ENCODE measurements around the gene TBC1D17. TPM values are rescaled to one million over a fixed set of nuclear protein-coding genes. Genes with fewer than 3 reads are reported as not detected.

The TBC1D17 gene
- total and polyA plus RNA-seq, 2 of the 13 experiments (the other 11 are each of a cell fraction or from before 2014, with no cell fraction given) = 9.7 to 16.9 TPM

DNA sequence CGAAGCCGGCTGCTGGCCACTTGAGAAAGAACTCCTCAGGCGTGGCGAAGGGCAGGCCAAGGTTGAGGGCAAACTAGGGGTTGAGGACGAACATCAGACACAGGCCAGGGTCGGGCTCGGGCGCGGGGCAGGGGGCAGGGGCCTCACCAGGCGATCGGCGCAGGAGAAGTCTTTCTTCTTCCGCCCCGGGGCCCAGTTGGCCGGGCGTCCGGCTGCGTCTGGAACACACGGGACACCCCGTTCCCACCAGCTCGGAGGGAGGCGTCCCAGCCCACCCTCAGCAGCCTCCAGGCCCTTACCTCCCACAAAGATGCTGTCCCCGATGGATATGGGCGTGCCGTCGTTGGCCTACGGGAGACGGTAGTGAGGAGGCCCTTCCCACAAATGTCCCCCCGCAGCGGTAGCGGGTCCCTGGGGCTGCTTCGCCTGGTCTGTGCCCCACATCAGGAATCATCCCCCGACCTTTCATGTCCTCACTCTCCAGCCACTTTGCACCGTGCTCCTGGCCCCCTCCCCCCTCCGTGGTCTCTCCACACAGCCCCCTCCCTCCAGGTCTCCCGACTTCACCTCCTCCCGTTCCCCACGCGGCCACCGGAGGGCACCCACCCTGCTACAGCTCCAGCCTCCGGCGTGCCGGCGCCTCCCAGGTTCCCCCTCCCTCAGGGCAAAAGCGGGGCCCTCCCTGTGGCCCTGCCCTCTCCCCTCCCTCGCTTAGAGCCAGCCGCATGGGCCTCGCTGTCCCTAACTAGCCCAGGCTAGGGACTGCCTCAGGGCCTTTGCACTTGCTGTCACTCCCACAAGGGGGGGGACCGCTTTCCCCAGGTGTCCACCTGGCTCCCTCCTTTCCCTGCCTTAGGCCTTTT, 14.9 kb upstream of the TBC1D17 start:
- in situ Hi-C loops (cut with HindIII; ENCODE audit: extremely low pct_ligation_motif_present, low pct_unique_long_range_greater_than_20kb) (no loop called here), intact Hi-C loops (cut with micrococcal nuclease; ENCODE audit: unreplicated experiment) (no loop called here)
- Histone ChIP-seq H3K4me2 (ENCODE audit: low read depth, low read length) (no peak overlapping the region), H3K4me3 (replicated peaks in 1 of 3; ENCODE audit: insufficient read depth in 1 of 3, low read depth in 2 of 3, low read length in 3 of 3) (no peak overlapping the region), H3K4me1 (ENCODE audit: insufficient read depth, low read length) (peaks cover 28% of the 10 kb centered on the region), H3K27me3 (ENCODE audit: control insufficient read depth in 1 of 2, insufficient read depth in 2 of 2, low read length in 2 of 2) (no peaks in the 10 kb centered on the region; a peak in 1 of 5 replicates), H3K9me3 (ENCODE audit: low read length) (no peaks in the 10 kb centered on the region), H3K36me3 (replicated peaks in 1 of 2; ENCODE audit: control insufficient read depth in 1 of 2, insufficient read depth in 2 of 2, low read length in 2 of 2) (peaks cover 22 to 51% of the 10 kb centered on the region in 2 experiments), H3K27ac (ENCODE audit: extremely low read length, insufficient read depth, low read length) (no peak overlapping the region), H2AFZ (ENCODE audit: low read length) (no peak overlapping the region), H3K9ac (ENCODE audit: insufficient read depth, low read depth, low read length) (no peak overlapping the region), H4K20me1 (ENCODE audit: insufficient read depth, low read length) (peaks cover 6% of the 10 kb centered on the region), H3K79me2 (ENCODE audit: insufficient read depth, low read length) (peaks cover 16% of the 10 kb centered on the region)
- peak; percentile 31 for DNase-seq (ENCODE audit: low spot score)
- POLR2A ChIA-PET = interaction anchor here (1.0 kb wide), 1 partner anchor 12 kb away, joined by 3 read pairs; the partner anchor contains the start of gene PTOV1
- FAIRE-seq = no peak
- CTCF ChIA-PET (ENCODE audit: low intra/inter-chr PET ratio, low total read pairs) = no interaction called here
- WGBS (ENCODE audit: low lambda C conversion rate) = 77% methylated on average over 21 of the region's 49 CpGs
- no peak; the same call in 2 of the 3 replicates for ATAC-seq
- BruUV-seq (replicated peaks) = no TSS peak
- TF ChIP-seq, protein P1, sequence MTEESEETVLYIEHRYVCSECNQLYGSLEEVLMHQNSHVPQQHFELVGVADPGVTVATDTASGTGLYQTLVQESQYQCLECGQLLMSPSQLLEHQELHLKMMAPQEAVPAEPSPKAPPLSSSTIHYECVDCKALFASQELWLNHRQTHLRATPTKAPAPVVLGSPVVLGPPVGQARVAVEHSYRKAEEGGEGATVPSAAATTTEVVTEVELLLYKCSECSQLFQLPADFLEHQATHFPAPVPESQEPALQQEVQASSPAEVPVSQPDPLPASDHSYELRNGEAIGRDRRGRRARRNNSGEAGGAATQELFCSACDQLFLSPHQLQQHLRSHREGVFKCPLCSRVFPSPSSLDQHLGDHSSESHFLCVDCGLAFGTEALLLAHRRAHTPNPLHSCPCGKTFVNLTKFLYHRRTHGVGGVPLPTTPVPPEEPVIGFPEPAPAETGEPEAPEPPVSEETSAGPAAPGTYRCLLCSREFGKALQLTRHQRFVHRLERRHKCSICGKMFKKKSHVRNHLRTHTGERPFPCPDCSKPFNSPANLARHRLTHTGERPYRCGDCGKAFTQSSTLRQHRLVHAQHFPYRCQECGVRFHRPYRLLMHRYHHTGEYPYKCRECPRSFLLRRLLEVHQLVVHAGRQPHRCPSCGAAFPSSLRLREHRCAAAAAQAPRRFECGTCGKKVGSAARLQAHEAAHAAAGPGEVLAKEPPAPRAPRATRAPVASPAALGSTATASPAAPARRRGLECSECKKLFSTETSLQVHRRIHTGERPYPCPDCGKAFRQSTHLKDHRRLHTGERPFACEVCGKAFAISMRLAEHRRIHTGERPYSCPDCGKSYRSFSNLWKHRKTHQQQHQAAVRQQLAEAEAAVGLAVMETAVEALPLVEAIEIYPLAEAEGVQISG (CRISPR knock-in tag; IDR thresholded peaks at IDR 0.05) = no peak
- TF ChIP-seq POLR2G (IDR thresholded peaks at IDR 0.05; ENCODE audit: low read depth, low read length) (0 out of 2 replicates have a peak, but pooled peaks have one; percentile 11), HHEX (CRISPR knock-in tag; IDR thresholded peaks at IDR 0.05) (no peak), TRIM24 (CRISPR knock-in tag; IDR thresholded peaks at IDR 0.05) (no peak), ZNF572 (CRISPR knock-in tag; IDR thresholded peaks at IDR 0.05) (no peak), ZNF260 (CRISPR knock-in tag; IDR thresholded peaks at IDR 0.05; ENCODE audit: borderline replicate concordance, low read depth) (no peak), REXO4 (CRISPR knock-in tag; IDR thresholded peaks at IDR 0.05; ENCODE audit: borderline replicate concordance) (no peak)
- TF ChIP-seq, protein P2, sequence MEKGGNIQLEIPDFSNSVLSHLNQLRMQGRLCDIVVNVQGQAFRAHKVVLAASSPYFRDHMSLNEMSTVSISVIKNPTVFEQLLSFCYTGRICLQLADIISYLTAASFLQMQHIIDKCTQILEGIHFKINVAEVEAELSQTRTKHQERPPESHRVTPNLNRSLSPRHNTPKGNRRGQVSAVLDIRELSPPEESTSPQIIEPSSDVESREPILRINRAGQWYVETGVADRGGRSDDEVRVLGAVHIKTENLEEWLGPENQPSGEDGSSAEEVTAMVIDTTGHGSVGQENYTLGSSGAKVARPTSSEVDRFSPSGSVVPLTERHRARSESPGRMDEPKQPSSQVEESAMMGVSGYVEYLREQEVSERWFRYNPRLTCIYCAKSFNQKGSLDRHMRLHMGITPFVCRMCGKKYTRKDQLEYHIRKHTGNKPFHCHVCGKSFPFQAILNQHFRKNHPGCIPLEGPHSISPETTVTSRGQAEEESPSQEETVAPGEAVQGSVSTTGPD (CRISPR knock-in tag; IDR thresholded peaks at IDR 0.05) = no peak
- TF ChIP-seq, protein P3, sequence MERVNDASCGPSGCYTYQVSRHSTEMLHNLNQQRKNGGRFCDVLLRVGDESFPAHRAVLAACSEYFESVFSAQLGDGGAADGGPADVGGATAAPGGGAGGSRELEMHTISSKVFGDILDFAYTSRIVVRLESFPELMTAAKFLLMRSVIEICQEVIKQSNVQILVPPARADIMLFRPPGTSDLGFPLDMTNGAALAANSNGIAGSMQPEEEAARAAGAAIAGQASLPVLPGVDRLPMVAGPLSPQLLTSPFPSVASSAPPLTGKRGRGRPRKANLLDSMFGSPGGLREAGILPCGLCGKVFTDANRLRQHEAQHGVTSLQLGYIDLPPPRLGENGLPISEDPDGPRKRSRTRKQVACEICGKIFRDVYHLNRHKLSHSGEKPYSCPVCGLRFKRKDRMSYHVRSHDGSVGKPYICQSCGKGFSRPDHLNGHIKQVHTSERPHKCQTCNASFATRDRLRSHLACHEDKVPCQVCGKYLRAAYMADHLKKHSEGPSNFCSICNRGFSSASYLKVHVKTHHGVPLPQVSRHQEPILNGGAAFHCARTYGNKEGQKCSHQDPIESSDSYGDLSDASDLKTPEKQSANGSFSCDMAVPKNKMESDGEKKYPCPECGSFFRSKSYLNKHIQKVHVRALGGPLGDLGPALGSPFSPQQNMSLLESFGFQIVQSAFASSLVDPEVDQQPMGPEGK (CRISPR knock-in tag; IDR thresholded peaks at IDR 0.05) = peak; percentile 66
- TF ChIP-seq, protein P4, sequence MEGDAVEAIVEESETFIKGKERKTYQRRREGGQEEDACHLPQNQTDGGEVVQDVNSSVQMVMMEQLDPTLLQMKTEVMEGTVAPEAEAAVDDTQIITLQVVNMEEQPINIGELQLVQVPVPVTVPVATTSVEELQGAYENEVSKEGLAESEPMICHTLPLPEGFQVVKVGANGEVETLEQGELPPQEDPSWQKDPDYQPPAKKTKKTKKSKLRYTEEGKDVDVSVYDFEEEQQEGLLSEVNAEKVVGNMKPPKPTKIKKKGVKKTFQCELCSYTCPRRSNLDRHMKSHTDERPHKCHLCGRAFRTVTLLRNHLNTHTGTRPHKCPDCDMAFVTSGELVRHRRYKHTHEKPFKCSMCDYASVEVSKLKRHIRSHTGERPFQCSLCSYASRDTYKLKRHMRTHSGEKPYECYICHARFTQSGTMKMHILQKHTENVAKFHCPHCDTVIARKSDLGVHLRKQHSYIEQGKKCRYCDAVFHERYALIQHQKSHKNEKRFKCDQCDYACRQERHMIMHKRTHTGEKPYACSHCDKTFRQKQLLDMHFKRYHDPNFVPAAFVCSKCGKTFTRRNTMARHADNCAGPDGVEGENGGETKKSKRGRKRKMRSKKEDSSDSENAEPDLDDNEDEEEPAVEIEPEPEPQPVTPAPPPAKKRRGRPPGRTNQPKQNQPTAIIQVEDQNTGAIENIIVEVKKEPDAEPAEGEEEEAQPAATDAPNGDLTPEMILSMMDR (CRISPR knock-in tag; IDR thresholded peaks at IDR 0.05) = peak; percentile 55
- TF ChIP-seq, protein P5, sequence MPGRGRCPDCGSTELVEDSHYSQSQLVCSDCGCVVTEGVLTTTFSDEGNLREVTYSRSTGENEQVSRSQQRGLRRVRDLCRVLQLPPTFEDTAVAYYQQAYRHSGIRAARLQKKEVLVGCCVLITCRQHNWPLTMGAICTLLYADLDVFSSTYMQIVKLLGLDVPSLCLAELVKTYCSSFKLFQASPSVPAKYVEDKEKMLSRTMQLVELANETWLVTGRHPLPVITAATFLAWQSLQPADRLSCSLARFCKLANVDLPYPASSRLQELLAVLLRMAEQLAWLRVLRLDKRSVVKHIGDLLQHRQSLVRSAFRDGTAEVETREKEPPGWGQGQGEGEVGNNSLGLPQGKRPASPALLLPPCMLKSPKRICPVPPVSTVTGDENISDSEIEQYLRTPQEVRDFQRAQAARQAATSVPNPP (CRISPR knock-in tag; IDR thresholded peaks at IDR 0.05) = no peak
- TF ChIP-seq, protein P6, sequence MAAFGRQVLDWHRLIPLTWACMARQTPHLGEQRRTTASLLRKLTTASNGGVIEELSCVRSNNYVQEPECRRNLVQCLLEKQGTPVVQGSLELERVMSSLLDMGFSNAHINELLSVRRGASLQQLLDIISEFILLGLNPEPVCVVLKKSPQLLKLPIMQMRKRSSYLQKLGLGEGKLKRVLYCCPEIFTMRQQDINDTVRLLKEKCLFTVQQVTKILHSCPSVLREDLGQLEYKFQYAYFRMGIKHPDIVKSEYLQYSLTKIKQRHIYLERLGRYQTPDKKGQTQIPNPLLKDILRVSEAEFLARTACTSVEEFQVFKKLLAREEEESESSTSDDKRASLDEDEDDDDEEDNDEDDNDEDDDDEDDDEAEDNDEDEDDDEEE (CRISPR knock-in tag; IDR thresholded peaks at IDR 0.05) = no peak
